HepG2 (cell line): Measurements from ENCODE around the gene SYNM. TPM values are rescaled to one million over a fixed set of nuclear protein-coding genes. Genes with fewer than 3 reads are reported as not detected.

Source experiments
- CCAR2 ChIP-seq: fragments of 200-400 bp; formaldehyde crosslinking; optimal IDR thresholded peaks from 2 replicates; pipeline ENCODE3; 2018; ENCODE audit warnings: low read depth, mild to moderate bottlenecking, low read length, moderate library complexity
- ESRRA ChIP-seq: sonication (generic); formaldehyde crosslinking; IDR thresholded peaks from 2 replicates; pipeline ENCODE4 v1.5.1; 2020; ENCODE audit warnings: mild to moderate bottlenecking, low read depth, missing genetic modification reagents
- TEAD2 ChIP-seq: sonication (generic); formaldehyde crosslinking; IDR thresholded peaks from 2 replicates; pipeline ENCODE4 v1.9.0; 2021; ENCODE audit warnings: missing genetic modification reagents
- ZBTB3 ChIP-seq: sonication (generic); formaldehyde crosslinking; IDR thresholded peaks from 2 replicates; pipeline ENCODE4 v1.4.0; 2020; ENCODE audit warnings: low read depth, mild to moderate bottlenecking, moderate library complexity, missing genetic modification reagents, borderline replicate concordance
- ZNF446 ChIP-seq: sonication (generic); formaldehyde crosslinking; IDR thresholded peaks from 2 replicates; pipeline ENCODE4 v1.5.0; 2020; ENCODE audit warnings: mild to moderate bottlenecking, missing genetic modification reagents
- ZNF589 ChIP-seq: sonication (generic); formaldehyde crosslinking; conservative IDR thresholded peaks from 2 replicates; pipeline ENCODE4 v1.8.0; 2022; ENCODE audit warnings: mild to moderate bottlenecking, moderate library complexity, missing genetic modification reagents
- polyA plus RNA-seq, 8 experiments: library from polyadenylated mRNA; depleted of rRNA in 3 of 8; stranded (reverse) in 7 of 8; unstranded in 1 of 8; fragments of >200 nt; fragmentation: Illumina TruSeq in 4 of 8; extraction: Trizol in 4 of 8; gene quantifications; 2 replicates each; pipeline versions ENCODE4 v1.2.1 to v1.2.3, GENCODE V29; 2011 to 2016; ENCODE audit warnings: low read depth in 4 of 8, missing spikeins in 1 of 8, mixed read lengths in 1 of 8; ENCODE audit not compliant: insufficient read depth in 1 of 8
- total RNA-seq, 5 experiments: library from RNA; depleted of rRNA; stranded (reverse); fragments of >200 nt; fragmentation: Illumina TruSeq; extraction: Trizol; gene quantifications; 2 replicates each; pipeline ENCODE4 v1.2.3, GENCODE V29; 2016; ENCODE audit warnings: low read depth in 1 of 5
- TF ChIP-seq, protein P1 (sequence below): IDR thresholded peaks from 2 replicates; pipeline ENCODE4 v1.4.0; 2020; ENCODE audit warnings: mild to moderate bottlenecking, missing genetic modification reagents
- TF ChIP-seq, protein P2 (sequence below): sonication (generic); formaldehyde crosslinking; IDR thresholded peaks from 2 replicates; pipeline ENCODE4 v1.5.1; 2020; ENCODE audit warnings: mild to moderate bottlenecking, missing genetic modification reagents
- TF ChIP-seq, protein P3 (sequence below): sonication (generic); formaldehyde crosslinking; IDR thresholded peaks from 2 replicates; pipeline ENCODE4 v1.4.0; 2020; ENCODE audit warnings: mild to moderate bottlenecking, missing genetic modification reagents, borderline replicate concordance

Gene SYNM
- total and polyA plus RNA-seq, 2 of the 13 experiments (the other 11 are each of a cell fraction or from before 2014, with no cell fraction given): 1.1 to 3.7 TPM

- TF ChIP-seq, protein P1, sequence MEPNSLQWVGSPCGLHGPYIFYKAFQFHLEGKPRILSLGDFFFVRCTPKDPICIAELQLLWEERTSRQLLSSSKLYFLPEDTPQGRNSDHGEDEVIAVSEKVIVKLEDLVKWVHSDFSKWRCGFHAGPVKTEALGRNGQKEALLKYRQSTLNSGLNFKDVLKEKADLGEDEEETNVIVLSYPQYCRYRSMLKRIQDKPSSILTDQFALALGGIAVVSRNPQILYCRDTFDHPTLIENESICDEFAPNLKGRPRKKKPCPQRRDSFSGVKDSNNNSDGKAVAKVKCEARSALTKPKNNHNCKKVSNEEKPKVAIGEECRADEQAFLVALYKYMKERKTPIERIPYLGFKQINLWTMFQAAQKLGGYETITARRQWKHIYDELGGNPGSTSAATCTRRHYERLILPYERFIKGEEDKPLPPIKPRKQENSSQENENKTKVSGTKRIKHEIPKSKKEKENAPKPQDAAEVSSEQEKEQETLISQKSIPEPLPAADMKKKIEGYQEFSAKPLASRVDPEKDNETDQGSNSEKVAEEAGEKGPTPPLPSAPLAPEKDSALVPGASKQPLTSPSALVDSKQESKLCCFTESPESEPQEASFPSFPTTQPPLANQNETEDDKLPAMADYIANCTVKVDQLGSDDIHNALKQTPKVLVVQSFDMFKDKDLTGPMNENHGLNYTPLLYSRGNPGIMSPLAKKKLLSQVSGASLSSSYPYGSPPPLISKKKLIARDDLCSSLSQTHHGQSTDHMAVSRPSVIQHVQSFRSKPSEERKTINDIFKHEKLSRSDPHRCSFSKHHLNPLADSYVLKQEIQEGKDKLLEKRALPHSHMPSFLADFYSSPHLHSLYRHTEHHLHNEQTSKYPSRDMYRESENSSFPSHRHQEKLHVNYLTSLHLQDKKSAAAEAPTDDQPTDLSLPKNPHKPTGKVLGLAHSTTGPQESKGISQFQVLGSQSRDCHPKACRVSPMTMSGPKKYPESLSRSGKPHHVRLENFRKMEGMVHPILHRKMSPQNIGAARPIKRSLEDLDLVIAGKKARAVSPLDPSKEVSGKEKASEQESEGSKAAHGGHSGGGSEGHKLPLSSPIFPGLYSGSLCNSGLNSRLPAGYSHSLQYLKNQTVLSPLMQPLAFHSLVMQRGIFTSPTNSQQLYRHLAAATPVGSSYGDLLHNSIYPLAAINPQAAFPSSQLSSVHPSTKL (CRISPR knock-in tag): peak; percentile 44; the same call in 1 of the 2 replicates
- TF ChIP-seq ZNF446 (CRISPR knock-in tag) (no peak), ESRRA (CRISPR knock-in tag) (no peak), ZBTB3 (CRISPR knock-in tag) (no peak), CCAR2 (no peak), TEAD2 (CRISPR knock-in tag) (no peak), ZNF589 (CRISPR knock-in tag) (no peak)
- TF ChIP-seq, protein P2, sequence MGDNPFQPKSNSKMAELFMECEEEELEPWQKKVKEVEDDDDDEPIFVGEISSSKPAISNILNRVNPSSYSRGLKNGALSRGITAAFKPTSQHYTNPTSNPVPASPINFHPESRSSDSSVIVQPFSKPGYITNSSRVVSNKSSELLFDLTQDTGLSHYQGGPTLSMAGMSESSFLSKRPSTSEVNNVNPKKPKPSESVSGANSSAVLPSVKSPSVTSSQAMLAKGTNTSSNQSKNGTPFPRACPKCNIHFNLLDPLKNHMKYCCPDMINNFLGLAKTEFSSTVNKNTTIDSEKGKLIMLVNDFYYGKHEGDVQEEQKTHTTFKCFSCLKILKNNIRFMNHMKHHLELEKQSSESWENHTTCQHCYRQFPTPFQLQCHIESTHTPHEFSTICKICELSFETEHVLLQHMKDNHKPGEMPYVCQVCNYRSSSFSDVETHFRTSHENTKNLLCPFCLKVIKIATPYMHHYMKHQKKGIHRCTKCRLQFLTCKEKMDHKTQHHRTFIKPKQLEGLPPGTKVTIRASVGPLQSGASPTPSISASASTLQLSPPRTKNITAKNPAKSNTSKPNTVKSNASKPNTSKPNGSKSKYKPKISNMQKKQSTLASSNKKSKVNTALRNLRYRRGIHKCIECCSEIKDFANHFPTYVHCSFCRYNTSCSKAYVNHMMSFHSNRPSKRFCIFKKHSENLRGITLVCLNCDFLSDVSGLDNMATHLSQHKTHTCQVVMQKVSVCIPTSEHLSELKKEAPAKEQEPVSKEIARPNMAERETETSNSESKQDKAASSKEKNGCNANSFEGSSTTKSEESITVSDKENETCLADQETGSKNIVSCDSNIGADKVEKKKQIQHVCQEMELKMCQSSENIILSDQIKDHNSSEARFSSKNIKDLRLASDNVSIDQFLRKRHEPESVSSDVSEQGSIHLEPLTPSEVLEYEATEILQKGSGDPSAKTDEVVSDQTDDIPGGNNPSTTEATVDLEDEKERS (CRISPR knock-in tag): no peak
- TF ChIP-seq, protein P3, sequence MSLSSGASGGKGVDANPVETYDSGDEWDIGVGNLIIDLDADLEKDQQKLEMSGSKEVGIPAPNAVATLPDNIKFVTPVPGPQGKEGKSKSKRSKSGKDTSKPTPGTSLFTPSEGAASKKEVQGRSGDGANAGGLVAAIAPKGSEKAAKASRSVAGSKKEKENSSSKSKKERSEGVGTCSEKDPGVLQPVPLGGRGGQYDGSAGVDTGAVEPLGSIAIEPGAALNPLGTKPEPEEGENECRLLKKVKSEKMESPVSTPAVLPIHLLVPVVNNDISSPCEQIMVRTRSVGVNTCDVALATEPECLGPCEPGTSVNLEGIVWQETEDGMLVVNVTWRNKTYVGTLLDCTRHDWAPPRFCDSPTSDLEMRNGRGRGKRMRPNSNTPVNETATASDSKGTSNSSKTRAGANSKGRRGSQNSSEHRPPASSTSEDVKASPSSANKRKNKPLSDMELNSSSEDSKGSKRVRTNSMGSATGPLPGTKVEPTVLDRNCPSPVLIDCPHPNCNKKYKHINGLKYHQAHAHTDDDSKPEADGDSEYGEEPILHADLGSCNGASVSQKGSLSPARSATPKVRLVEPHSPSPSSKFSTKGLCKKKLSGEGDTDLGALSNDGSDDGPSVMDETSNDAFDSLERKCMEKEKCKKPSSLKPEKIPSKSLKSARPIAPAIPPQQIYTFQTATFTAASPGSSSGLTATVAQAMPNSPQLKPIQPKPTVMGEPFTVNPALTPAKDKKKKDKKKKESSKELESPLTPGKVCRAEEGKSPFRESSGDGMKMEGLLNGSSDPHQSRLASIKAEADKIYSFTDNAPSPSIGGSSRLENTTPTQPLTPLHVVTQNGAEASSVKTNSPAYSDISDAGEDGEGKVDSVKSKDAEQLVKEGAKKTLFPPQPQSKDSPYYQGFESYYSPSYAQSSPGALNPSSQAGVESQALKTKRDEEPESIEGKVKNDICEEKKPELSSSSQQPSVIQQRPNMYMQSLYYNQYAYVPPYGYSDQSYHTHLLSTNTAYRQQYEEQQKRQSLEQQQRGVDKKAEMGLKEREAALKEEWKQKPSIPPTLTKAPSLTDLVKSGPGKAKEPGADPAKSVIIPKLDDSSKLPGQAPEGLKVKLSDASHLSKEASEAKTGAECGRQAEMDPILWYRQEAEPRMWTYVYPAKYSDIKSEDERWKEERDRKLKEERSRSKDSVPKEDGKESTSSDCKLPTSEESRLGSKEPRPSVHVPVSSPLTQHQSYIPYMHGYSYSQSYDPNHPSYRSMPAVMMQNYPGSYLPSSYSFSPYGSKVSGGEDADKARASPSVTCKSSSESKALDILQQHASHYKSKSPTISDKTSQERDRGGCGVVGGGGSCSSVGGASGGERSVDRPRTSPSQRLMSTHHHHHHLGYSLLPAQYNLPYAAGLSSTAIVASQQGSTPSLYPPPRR: 0 out of 2 replicates have a peak, but pooled peaks have one; percentile 32
- TF ChIP-seq, all 625 proteins: peak for 33
Observed at GRCh38 chr15:99180086-99180963, 75.4 kb downstream of the SYNM start (continued).
